Testis (tissue), 3 donors: Measurements from ENCODE around the gene DMD. TPM values are rescaled to one million over a fixed set of nuclear protein-coding genes. Genes with fewer than 3 reads are reported as not detected.

ENCODE experiments used
- DNase-seq: peaks from one replicate; pipeline ENCODE4 v3.0.0-alpha.2; 2019
- H3K27ac ChIP-seq, 2 donors: fragments of 200-600 bp; sonication (generic); one replicate each; pipeline ENCODE4 v1.5.1; 2019
- H3K27me3 ChIP-seq: fragments of 200-600 bp; sonication (generic); one replicate; pipeline ENCODE4 v1.5.1; 2019
- H3K36me3 ChIP-seq: fragments of 200-600 bp; sonication (generic); one replicate; pipeline ENCODE4 v1.5.1; 2017; ENCODE audit warnings: low read depth; ENCODE audit errors: missing control alignments
- H3K4me1 ChIP-seq: fragments of 200-600 bp; sonication (generic); one replicate; pipeline ENCODE4 v1.5.1; 2019
- H3K4me3 ChIP-seq, 2 donors: fragments of 200-600 bp; sonication (generic); one replicate each; pipeline ENCODE4 v1.5.1; 2017 to 2019
- H3K9me3 ChIP-seq: fragments of 200-600 bp; sonication (generic); one replicate; pipeline ENCODE4 v1.5.1; 2017
- CTCF ChIP-seq, 3 experiments: fragments of 450-650 bp in 2 of 3; fragments of 200-600 bp in 1 of 3; sonication (generic) in 1 of 3; IDR thresholded peaks; one replicate each; pipeline ENCODE4 v1.5.1; 2016 to 2019; ENCODE audit warnings: antibody characterized with exemption in 3 of 3, mild to moderate bottlenecking in 2 of 3, moderate library complexity in 1 of 3
- POLR2A ChIP-seq: fragments of 450-650 bp; IDR thresholded peaks from one replicate; pipeline ENCODE4 v1.6.1; 2017; ENCODE audit warnings: antibody characterized with exemption, mild to moderate bottlenecking, moderate library complexity
- WGBS, 2 donors: methylation state at CpG; one replicate each; pipeline ENCODE4 v1.1.5; 2018; 5-methylcytosine and 5-hydroxymethylcytosine counted together
- intact Hi-C: fragments of 100-400 bp; cut with DNase I; formaldehyde crosslinking; loops from one replicate; pipeline ENCODE4 v1.15.1; 2023; ENCODE audit warnings: low total_unique reads
- polyA plus RNA-seq: library from polyadenylated mRNA; stranded (reverse); fragments of 350-450 nt; fragmentation: Illumina TruSeq; extraction: RNeasy Lipid Tissue Mini Kit (QIAGEN cat#74804); gene quantifications from one replicate; pipeline ENCODE4 v1.2.3, GENCODE V29; 2014; ENCODE audit warnings: low read depth, low replicate concordance; ENCODE audit not compliant: insufficient read depth
- total RNA-seq, 2 donors: library from RNA; depleted of rRNA; stranded (reverse); fragments of >200 nt; gene quantifications; one replicate each; pipeline ENCODE4 v1.2.3, GENCODE V29; 2016

Gene DMD
- total and polyA plus RNA-seq, 3 donors from 2014 or later, result 11.3 to 34.1 (median 24.2) TPM

- Histone ChIP-seq H3K27ac (no peak overlapping the region), H3K4me1 (no peaks in the 10 kb centered on the region), H3K4me3 (no peak overlapping the region), H3K9me3 (no peaks in the 10 kb centered on the region), H3K36me3 (no peaks in the 10 kb centered on the region), H3K27me3 (no peaks in the 10 kb centered on the region)
- intact Hi-C loops, result no loop called here
- TF ChIP-seq CTCF (IDR thresholded peaks at IDR 0.05) (no peak), POLR2A (no peak)
- 75 to 88% methylated on average over 4 of the region's 4 CpGs for WGBS, 2 donors
- DNase-seq, result no peak
These were observed 1123.7 kb downstream of the DMD start for GRCh38 chrX:32087663-32088062.

- TF ChIP-seq POLR2A, result no peak
- no peak for TF ChIP-seq CTCF (IDR thresholded peaks at IDR 0.05)
- intact Hi-C loops, result no loop called here
- Histone ChIP-seq H3K27ac (no peak overlapping the region), H3K36me3 (no peaks in the 10 kb centered on the region), H3K9me3 (no peaks in the 10 kb centered on the region), H3K27me3 (no peaks in the 10 kb centered on the region), H3K4me1 (no peaks in the 10 kb centered on the region), H3K4me3 (no peak overlapping the region)
- no peak for DNase-seq
- WGBS, 2 donors, result 86% methylated on average over 5 to 7 of the region's 7 CpGs
These were observed 1126.6 kb downstream of the DMD start for GRCh38 chrX:32084757-32085156.

- H3K27me3 ChIP-seq, result no peaks in the 10 kb centered on the region
- H3K27ac ChIP-seq, result no peak overlapping the region
- intact Hi-C loops, result no loop called here
- H3K36me3 ChIP-seq, result no peaks in the 10 kb centered on the region
- no peaks in the 10 kb centered on the region for H3K4me1 ChIP-seq
- no peak for TF ChIP-seq POLR2A
- TF ChIP-seq CTCF (IDR thresholded peaks at IDR 0.05), result no peak
- WGBS, 2 donors, result 77 to 89% methylated on average over 3 of the region's 3 CpGs
- no peak for DNase-seq
- no peak overlapping the region for H3K4me3 ChIP-seq
- no peaks in the 10 kb centered on the region for H3K9me3 ChIP-seq
These were observed 1163.1 kb downstream of the DMD start for GRCh38 chrX:32048285-32048684.

- Histone ChIP-seq H3K36me3 (no peaks in the 10 kb centered on the region), H3K4me1 (no peaks in the 10 kb centered on the region), H3K9me3 (no peaks in the 10 kb centered on the region), H3K27me3 (no peaks in the 10 kb centered on the region), H3K4me3 (no peak overlapping the region), H3K27ac (no peak overlapping the region)
- TF ChIP-seq POLR2A (no peak), CTCF (IDR thresholded peaks at IDR 0.05) (no peak)
- WGBS, 2 donors, result 69 to 86% methylated on average over 4 of the region's 4 CpGs
- intact Hi-C loops, result no loop called here
- no peak for DNase-seq
These were observed 1166.2 kb downstream of the DMD start for GRCh38 chrX:32045149-32045548.

GRCh38 chrX:32041181-32041580 lies 1170.2 kb downstream of the DMD start:
- H3K4me3 ChIP-seq, result no peak overlapping the region
- H3K27ac ChIP-seq, result no peak overlapping the region
- TF ChIP-seq POLR2A (no peak), CTCF (IDR thresholded peaks at IDR 0.05) (no peak)
- intact Hi-C loops, result no loop called here
- H3K9me3 ChIP-seq, result no peaks in the 10 kb centered on the region
- DNase-seq, result no peak
- WGBS, 2 donors, result 86 to 95% methylated on average over 4 of the region's 4 CpGs
- H3K27me3 ChIP-seq, result no peaks in the 10 kb centered on the region
- H3K4me1 ChIP-seq, result no peaks in the 10 kb centered on the region
- H3K36me3 ChIP-seq, result no peaks in the 10 kb centered on the region
